GM12892 (cell line): ENCODE measurements around the gene PKP1.

Experiments used
- DNase-seq: peaks from one replicate; pipeline ENCODE4 v3.0.0; 2011; ENCODE audit not compliant: insufficient read length
- FAIRE-seq: peaks from 2 replicates; lab custom pipeline; 2011; peaks lifted over from hg19 to GRCh38; lab: Jason Lieb, UNC
- POLR2A ChIP-seq: IDR thresholded peaks from 2 replicates; pipeline ENCODE4 v1.6.1; 2011; ENCODE audit warnings: low read depth, low read length, control low read depth
- POLR2AphosphoS5 ChIP-seq: IDR thresholded peaks from 2 replicates; pipeline ENCODE4 v1.6.1; 2011; ENCODE audit warnings: low read depth, low read length, control low read depth
- TAF1 ChIP-seq: IDR thresholded peaks from 2 replicates; pipeline ENCODE4 v1.6.1; 2011; ENCODE audit warnings: low read depth, mild to moderate bottlenecking, control low read depth, low read length, borderline replicate concordance

PKP1 gene

DNA sequence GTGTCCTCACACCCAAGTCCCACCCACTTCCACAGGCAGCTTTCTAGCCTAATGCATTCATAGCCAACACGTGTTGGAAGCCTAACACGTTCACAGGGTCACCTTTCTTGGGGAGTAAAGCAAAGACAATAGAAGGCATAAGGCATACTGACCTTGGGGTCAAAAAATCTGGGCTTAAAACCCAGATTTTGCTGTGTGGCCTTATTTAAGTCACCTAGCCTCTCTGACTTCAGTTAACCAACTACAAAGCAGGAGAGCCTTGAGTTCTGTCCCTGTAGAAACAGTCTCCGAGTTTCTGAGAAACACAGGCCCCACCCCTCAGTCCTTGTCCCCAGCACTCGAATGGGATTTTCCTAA, 92.8 kb downstream of the PKP1 start:
- no peak for TF ChIP-seq POLR2A
- TF ChIP-seq TAF1: no peak
- no peak for TF ChIP-seq POLR2AphosphoS5
- DNase-seq (no peak), FAIRE-seq (no peak)

- FAIRE-seq: peak; percentile 77
- TF ChIP-seq POLR2A: no peak
- TF ChIP-seq TAF1: no peak
- TF ChIP-seq POLR2AphosphoS5: no peak
- DNase-seq: peak; percentile 70
These were observed 93.4 kb downstream of the PKP1 start for GRCh38 chr1:201376464-201377374.

DNA sequence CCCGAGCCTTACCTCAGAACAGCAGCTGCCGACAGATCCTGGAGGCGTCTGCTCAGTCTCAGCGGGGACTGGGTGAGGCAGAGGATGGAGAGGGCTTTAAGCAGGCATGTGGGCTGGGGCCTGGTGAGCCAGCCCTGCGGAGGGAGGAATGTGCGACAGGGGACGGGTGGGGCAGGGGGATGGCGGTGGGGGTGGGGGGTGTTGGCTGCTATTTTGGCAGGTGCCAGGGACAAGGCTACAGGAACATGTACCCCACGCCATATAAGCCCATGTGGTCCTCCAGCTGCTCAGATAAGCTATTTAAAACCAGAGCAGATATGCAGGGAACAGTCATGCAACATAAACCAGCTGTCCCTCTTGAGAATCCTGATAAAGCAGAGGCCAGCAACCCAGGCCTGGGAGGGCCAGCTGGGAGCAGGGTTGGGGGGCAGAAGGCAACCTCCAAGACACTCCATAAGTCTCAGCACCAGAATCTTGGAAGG, 94.3 kb downstream of the PKP1 start, which contains the start of gene TNNT2:
TNNT2 (minus strand) TSS at position 70 of the 482 bp plus-strand sequence. CDS start 4,426 bp downstream, outside the sequence.
- DNase-seq: no peak
- FAIRE-seq: no peak
- TF ChIP-seq POLR2A (no peak), TAF1 (no peak), POLR2AphosphoS5 (no peak)

- TF ChIP-seq TAF1 (no peak), POLR2AphosphoS5 (no peak), POLR2A (no peak)
- no peak for FAIRE-seq
These were observed 95.5 kb downstream of the PKP1 start for GRCh38 chr1:201378804-201379203.

DNA sequence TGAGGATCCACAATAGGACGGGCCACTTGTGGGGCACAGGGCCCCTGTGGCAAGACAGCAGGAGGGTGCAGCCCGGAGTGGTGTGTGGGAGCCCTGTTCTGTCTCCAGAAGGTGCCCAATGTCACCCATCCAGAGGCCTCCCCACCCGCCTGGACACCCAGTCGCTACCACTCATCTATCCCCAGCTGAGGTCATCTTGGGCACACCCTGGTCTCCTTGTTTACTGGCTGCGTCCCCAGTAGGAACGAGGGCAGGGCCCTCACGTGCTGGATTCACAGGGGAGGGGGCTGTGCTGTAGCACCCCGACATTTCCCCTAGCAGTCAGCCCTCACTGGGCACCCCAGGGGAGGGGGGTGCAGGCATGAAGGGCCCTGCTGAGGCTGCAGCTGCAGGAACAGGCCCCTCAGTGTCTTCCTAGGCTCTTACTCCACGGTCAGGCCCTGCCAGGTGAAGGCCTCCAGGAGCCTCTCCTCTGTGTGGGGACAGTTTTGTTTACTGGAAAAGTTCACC, 96.5 kb downstream of the PKP1 start:
- TF ChIP-seq POLR2AphosphoS5 (no peak), POLR2A (no peak), TAF1 (no peak)
- DNase-seq: no peak
- FAIRE-seq: no peak

More at GRCh38 chr1:201378804-201379203, 95.5 kb downstream of the PKP1 start:
- no peak for DNase-seq

- no peak for FAIRE-seq
- TF ChIP-seq TAF1 (no peak), POLR2A (no peak), POLR2AphosphoS5 (no peak)
- DNase-seq: no peak
These were observed 97.8 kb downstream of the PKP1 start for GRCh38 chr1:201381130-201381529.
